ENCODE measurements around the gene MCU.
"Not testable (repeated sequence)": the region's sequence is repeated elsewhere in the genome, so short reads cannot be mapped to it uniquely, and the experiment has no call there.

The MCU gene

DNA sequence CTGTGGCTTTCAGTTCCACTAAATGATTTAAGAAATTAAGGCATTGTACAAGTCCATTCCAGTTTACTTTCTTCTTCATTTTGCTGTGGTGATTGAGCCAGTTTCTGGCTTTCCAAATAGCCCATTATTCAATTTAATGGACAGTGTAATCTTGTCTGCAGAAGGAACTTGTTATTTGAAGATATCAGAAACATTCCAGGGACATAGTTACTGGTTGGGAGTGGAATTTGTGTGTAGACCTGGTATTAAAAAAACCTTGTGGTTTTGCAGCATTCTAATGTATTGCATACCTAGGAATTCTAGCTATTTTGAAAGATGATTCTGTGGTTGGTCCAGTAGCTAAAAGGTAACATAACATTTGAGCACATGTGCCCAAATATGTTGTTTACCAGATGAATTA lies 72.2 kb downstream of the MCU start:
- Histone ChIP-seq H3K27me3 (ENCODE audit: low read depth, low read length) (no peaks in the 10 kb centered on the region), H3K9me3 (ENCODE audit: control insufficient read depth in 1 of 2, low read length in 2 of 2) (no peaks in the 10 kb centered on the region), H3K4me3 (ENCODE audit: low read depth in 1 of 2, low read length in 2 of 2) (no peak overlapping the region), H3K36me3 (ENCODE audit: control insufficient read depth in 1 of 2, insufficient read depth in 2 of 2, low read length in 2 of 2) (peaks cover 0 to 3% of the 10 kb centered on the region in 2 donors), H3K4me1 (ENCODE audit: control insufficient read depth in 1 of 2, insufficient read depth in 2 of 2, low read length in 2 of 2) (peaks cover 0 to 3% of the 10 kb centered on the region in 2 donors), H3K27ac (ENCODE audit: low read length) (no peak overlapping the region)

DNA sequence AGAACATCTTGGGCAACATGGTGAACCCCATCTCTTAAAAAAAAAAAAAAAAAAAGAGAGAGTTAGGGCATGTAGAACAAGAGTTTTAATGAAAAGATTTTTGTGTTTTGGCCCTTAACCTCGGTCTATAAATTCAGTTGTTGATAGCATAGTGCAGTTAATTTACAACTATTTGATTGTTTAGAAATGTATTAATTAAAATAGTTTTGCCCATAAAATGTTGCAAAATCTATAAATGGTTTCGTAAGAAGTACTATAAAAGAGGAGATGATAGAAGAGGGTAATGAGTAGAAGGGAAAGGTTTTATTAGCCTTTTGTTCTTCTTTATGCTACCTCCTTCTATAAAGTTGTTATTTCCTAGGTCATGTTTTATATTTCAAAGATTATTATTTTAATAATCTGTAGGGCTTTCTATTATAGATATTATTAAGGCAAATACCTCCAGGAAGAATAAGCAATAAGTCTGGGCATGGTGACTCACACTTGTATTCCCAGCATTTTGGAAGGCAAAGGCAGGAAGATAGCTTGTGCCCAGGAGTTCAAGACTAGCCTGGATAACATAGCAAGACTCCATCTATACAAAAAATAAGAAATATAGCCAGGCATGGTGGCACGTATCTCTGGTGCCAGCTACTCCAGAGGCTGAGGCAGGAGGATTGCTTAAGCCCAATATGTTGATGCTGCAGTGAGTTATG lies 73.3 kb downstream of the MCU start:
- no peaks in the 10 kb centered on the region for H3K27me3 ChIP-seq (ENCODE audit: low read depth, low read length)
- H3K4me1 ChIP-seq (ENCODE audit: control insufficient read depth in 1 of 2, insufficient read depth in 2 of 2, low read length in 2 of 2), result peaks cover 0 to 3% of the 10 kb centered on the region in 2 donors
- no peaks in the 10 kb centered on the region for H3K9me3 ChIP-seq (ENCODE audit: control insufficient read depth in 1 of 2, low read length in 2 of 2)
- no peak overlapping the region for H3K27ac ChIP-seq (ENCODE audit: low read length)
- peaks cover 0 to 3% of the 10 kb centered on the region in 2 donors for H3K36me3 ChIP-seq (ENCODE audit: control insufficient read depth in 1 of 2, insufficient read depth in 2 of 2, low read length in 2 of 2)
- no peak overlapping the region for H3K4me3 ChIP-seq (ENCODE audit: low read depth in 1 of 2, low read length in 2 of 2)

- H3K36me3 ChIP-seq (ENCODE audit: control insufficient read depth in 1 of 2, insufficient read depth in 2 of 2, low read length in 2 of 2); H3K27ac ChIP-seq (ENCODE audit: low read length); H3K9me3 ChIP-seq (ENCODE audit: control insufficient read depth in 1 of 2, low read length in 2 of 2): not testable (repeated sequence)
Observed at GRCh38 chr10:72771195-72771594, 79.3 kb downstream of the MCU start.

GRCh38 chr10:72772031-72772430 lies 80.1 kb downstream of the MCU start:
- Histone ChIP-seq H3K27ac (ENCODE audit: low read length) (no peak overlapping the region), H3K27me3 (ENCODE audit: low read depth, low read length) (no peaks in the 10 kb centered on the region), H3K9me3 (ENCODE audit: control insufficient read depth in 1 of 2, low read length in 2 of 2) (peaks cover 0 to 5% of the 10 kb centered on the region in 2 donors), H3K4me1 (ENCODE audit: control insufficient read depth in 1 of 2, insufficient read depth in 2 of 2, low read length in 2 of 2) (no peaks in the 10 kb centered on the region), H3K36me3 (ENCODE audit: control insufficient read depth in 1 of 2, insufficient read depth in 2 of 2, low read length in 2 of 2) (no peaks in the 10 kb centered on the region), H3K4me3 (ENCODE audit: low read depth in 1 of 2, low read length in 2 of 2) (no peak overlapping the region)

More at GRCh38 chr10:72771195-72771594, 79.3 kb downstream of the MCU start:
- H3K4me1 ChIP-seq (ENCODE audit: control insufficient read depth in 1 of 2, insufficient read depth in 2 of 2, low read length in 2 of 2); H3K27me3 ChIP-seq (ENCODE audit: low read depth, low read length); H3K4me3 ChIP-seq (ENCODE audit: low read depth in 1 of 2, low read length in 2 of 2): not testable (repeated sequence)

- Histone ChIP-seq H3K36me3 (ENCODE audit: control insufficient read depth in 1 of 2, insufficient read depth in 2 of 2, low read length in 2 of 2) (no peaks in the 10 kb centered on the region), H3K4me3 (ENCODE audit: low read depth in 1 of 2, low read length in 2 of 2) (no peak overlapping the region), H3K9me3 (ENCODE audit: control insufficient read depth in 1 of 2, low read length in 2 of 2) (no peaks in the 10 kb centered on the region), H3K27me3 (ENCODE audit: low read depth, low read length) (no peaks in the 10 kb centered on the region), H3K4me1 (ENCODE audit: control insufficient read depth in 1 of 2, insufficient read depth in 2 of 2, low read length in 2 of 2) (peaks cover 0 to 15% of the 10 kb centered on the region in 2 donors), H3K27ac (ENCODE audit: low read length) (no peak overlapping the region)
Observed at GRCh38 chr10:72779874-72780273, 87.9 kb downstream of the MCU start.

DNA sequence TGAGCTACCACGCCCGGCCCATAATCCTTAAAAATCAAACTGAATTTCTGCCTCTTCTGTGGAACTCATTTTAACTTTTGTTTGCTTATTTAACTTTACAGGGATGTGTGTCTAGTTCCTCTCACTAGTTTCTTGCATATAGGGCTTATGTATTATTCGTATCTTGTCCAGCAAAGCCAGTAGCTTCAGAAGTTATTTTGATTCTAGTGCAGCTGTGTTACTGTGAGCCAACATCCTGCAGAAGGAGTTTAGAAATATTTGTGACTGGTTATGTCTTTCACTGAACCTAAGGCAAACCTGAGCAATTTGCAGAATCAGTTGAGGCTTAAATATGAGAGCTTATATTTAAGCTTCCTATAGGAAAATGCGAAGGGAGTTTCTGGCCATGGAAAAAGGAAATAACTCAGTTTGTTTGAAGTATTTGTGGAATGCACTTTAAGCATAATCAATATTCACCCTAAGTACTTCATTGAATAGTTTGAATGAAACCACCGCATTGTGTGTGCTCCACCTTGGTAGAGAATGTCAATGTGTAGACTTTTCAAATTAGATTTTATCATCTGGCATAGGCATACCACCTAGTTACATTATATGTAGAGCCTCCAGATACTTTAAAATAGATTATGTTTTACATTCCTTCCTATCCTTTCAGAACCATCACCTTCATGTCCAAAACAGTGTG lies 90.8 kb downstream of the MCU start:
- no peaks in the 10 kb centered on the region for H3K36me3 ChIP-seq (ENCODE audit: control insufficient read depth in 1 of 2, insufficient read depth in 2 of 2, low read length in 2 of 2)
- peaks cover 0 to 22% of the 10 kb centered on the region in 2 donors for H3K4me1 ChIP-seq (ENCODE audit: control insufficient read depth in 1 of 2, insufficient read depth in 2 of 2, low read length in 2 of 2)
- H3K27me3 ChIP-seq (ENCODE audit: low read depth, low read length), result no peaks in the 10 kb centered on the region
- H3K27ac ChIP-seq (ENCODE audit: low read length), result no peak overlapping the region
- H3K4me3 ChIP-seq (ENCODE audit: low read depth in 1 of 2, low read length in 2 of 2), result no peak overlapping the region
- no peaks in the 10 kb centered on the region for H3K9me3 ChIP-seq (ENCODE audit: control insufficient read depth in 1 of 2, low read length in 2 of 2)

DNA sequence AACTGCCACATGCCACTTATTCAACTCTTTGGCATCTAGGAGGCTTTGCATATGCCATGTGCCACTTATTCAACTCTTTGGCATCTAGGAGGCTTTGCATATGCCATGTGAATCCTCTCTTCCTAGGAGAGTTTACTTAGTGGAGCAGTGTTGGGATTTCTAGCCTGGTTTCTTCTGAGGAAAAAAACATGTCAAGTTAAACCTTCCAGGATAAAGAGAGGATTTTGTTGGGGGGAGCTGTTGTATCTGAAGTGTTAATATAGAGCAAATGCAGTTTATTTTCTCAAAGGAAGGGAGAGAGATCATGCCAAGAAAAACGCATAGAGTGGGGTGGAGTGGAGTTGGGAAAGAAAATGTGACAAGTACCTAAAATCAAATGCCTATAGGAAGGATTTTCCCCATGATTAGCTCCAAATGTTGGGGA lies 91.5 kb downstream of the MCU start:
- Histone ChIP-seq H3K4me1 (ENCODE audit: control insufficient read depth in 1 of 2, insufficient read depth in 2 of 2, low read length in 2 of 2) (peaks cover 0 to 22% of the 10 kb centered on the region in 2 donors), H3K4me3 (ENCODE audit: low read depth in 1 of 2, low read length in 2 of 2) (no peak overlapping the region), H3K36me3 (ENCODE audit: control insufficient read depth in 1 of 2, insufficient read depth in 2 of 2, low read length in 2 of 2) (no peaks in the 10 kb centered on the region), H3K9me3 (ENCODE audit: control insufficient read depth in 1 of 2, low read length in 2 of 2) (no peaks in the 10 kb centered on the region), H3K27ac (ENCODE audit: low read length) (no peak overlapping the region), H3K27me3 (ENCODE audit: low read depth, low read length) (no peaks in the 10 kb centered on the region)

GRCh38 chr10:72784551-72785351 lies 92.8 kb downstream of the MCU start:
- Histone ChIP-seq H3K27me3 (ENCODE audit: low read depth, low read length) (no peaks in the 10 kb centered on the region), H3K4me3 (ENCODE audit: low read depth in 1 of 2, low read length in 2 of 2) (peak overlapping the region; percentile 1 to 19), H3K36me3 (ENCODE audit: control insufficient read depth in 1 of 2, insufficient read depth in 2 of 2, low read length in 2 of 2) (no peaks in the 10 kb centered on the region), H3K9me3 (ENCODE audit: control insufficient read depth in 1 of 2, low read length in 2 of 2) (no peaks in the 10 kb centered on the region), H3K27ac (ENCODE audit: low read length) (no peak overlapping the region), H3K4me1 (ENCODE audit: control insufficient read depth in 1 of 2, insufficient read depth in 2 of 2, low read length in 2 of 2) (peaks cover 0 to 22% of the 10 kb centered on the region in 2 donors)

DNA sequence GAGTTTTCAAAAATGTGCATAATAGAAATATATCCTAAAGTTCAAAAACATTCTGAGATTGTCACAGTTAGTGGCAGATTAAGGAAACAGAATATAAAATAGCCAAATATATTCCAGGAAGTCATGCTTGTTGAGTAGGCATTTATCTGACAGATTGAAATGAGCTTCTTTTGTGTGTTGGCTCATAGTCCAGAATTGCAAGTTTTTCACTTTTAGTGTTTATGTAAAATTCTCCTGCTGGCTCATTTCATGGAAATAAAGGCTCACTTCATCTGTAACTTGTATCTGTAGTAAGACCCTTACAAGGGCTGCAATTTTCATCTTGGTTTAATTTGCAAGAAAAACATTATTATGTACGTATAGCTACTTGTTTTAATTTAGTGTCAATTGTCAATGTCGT lies 93.5 kb downstream of the MCU start:
- peaks cover 0 to 22% of the 10 kb centered on the region in 2 donors for H3K4me1 ChIP-seq (ENCODE audit: control insufficient read depth in 1 of 2, insufficient read depth in 2 of 2, low read length in 2 of 2)
- no peak overlapping the region for H3K27ac ChIP-seq (ENCODE audit: low read length)
- H3K27me3 ChIP-seq (ENCODE audit: low read depth, low read length), result no peaks in the 10 kb centered on the region
- H3K36me3 ChIP-seq (ENCODE audit: control insufficient read depth in 1 of 2, insufficient read depth in 2 of 2, low read length in 2 of 2), result no peaks in the 10 kb centered on the region
- H3K9me3 ChIP-seq (ENCODE audit: control insufficient read depth in 1 of 2, low read length in 2 of 2), result no peaks in the 10 kb centered on the region
- no peak overlapping the region for H3K4me3 ChIP-seq (ENCODE audit: low read depth in 1 of 2, low read length in 2 of 2)

DNA sequence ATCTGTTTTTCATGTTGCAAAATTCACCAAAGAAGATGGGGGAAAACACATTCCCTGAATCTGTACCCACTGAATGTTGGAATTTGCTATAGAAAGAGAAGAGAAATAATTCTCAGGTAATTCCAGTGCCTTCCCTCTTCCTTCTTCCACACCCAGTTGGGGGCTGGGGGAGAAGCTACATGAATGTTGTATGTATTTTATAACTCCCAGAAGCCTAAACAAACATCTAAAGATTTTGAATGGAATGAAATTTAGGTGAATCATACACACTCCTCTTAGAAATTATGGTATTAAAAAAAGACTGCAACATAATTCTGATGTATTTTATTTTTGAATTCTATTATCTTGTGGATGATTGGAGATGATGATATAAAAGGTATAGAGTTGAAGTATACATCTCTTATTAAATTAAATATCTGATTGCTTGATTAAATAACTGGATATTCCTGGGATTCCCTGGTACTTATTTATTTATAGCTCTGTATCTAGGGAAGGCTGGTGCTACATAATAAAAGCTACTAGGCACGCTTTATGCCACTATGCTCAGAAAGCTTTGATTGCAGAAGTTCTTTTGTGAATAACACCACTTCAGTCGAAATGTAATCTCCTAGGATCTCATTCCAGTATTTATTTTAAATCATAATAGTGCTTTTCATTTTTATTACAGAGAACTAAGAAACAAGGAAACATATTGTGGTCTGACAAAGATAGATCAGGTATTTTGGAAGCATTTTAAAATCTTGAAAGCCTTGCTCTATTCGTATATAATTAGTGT lies 98.5 kb downstream of the MCU start:
- H3K4me3 ChIP-seq (ENCODE audit: low read depth in 1 of 2, low read length in 2 of 2), result no peak overlapping the region
- no peaks in the 10 kb centered on the region for H3K9me3 ChIP-seq (ENCODE audit: control insufficient read depth in 1 of 2, low read length in 2 of 2)
- no peak overlapping the region for H3K27ac ChIP-seq (ENCODE audit: low read length)
- peaks cover 0 to 2% of the 10 kb centered on the region in 2 donors for H3K4me1 ChIP-seq (ENCODE audit: control insufficient read depth in 1 of 2, insufficient read depth in 2 of 2, low read length in 2 of 2)
- H3K36me3 ChIP-seq (ENCODE audit: control insufficient read depth in 1 of 2, insufficient read depth in 2 of 2, low read length in 2 of 2), result no peaks in the 10 kb centered on the region
- no peaks in the 10 kb centered on the region for H3K27me3 ChIP-seq (ENCODE audit: low read depth, low read length)

- Histone ChIP-seq H3K4me3 (ENCODE audit: low read depth in 1 of 2, low read length in 2 of 2) (no peak overlapping the region), H3K27me3 (ENCODE audit: low read depth, low read length) (no peaks in the 10 kb centered on the region), H3K36me3 (ENCODE audit: control insufficient read depth in 1 of 2, insufficient read depth in 2 of 2, low read length in 2 of 2) (no peaks in the 10 kb centered on the region), H3K4me1 (ENCODE audit: control insufficient read depth in 1 of 2, insufficient read depth in 2 of 2, low read length in 2 of 2) (no peaks in the 10 kb centered on the region), H3K9me3 (ENCODE audit: control insufficient read depth in 1 of 2, low read length in 2 of 2) (no peaks in the 10 kb centered on the region), H3K27ac (ENCODE audit: low read length) (no peak overlapping the region)
Observed at GRCh38 chr10:72792288-72792687, 100.3 kb downstream of the MCU start.

Data from muscle layer of duodenum (tissue), 2 donors.